H54 (cell line): Measurements from ENCODE around the gene XRCC4.

Experiments used
- DNase-seq: peaks from one replicate; pipeline ENCODE4 v3.0.0; 2011; ENCODE audit warnings: low spot score, mixed read lengths; ENCODE audit not compliant: insufficient read length
- FAIRE-seq: peaks from 3 replicates; lab custom pipeline; 2011; peaks lifted over from hg19 to GRCh38; lab: Jason Lieb, UNC
- POLR2A ChIP-seq: IDR thresholded peaks from 2 replicates; pipeline ENCODE4 v1.6.1; 2011; ENCODE audit warnings: low read depth, mild to moderate bottlenecking, low read length

XRCC4 gene

DNA sequence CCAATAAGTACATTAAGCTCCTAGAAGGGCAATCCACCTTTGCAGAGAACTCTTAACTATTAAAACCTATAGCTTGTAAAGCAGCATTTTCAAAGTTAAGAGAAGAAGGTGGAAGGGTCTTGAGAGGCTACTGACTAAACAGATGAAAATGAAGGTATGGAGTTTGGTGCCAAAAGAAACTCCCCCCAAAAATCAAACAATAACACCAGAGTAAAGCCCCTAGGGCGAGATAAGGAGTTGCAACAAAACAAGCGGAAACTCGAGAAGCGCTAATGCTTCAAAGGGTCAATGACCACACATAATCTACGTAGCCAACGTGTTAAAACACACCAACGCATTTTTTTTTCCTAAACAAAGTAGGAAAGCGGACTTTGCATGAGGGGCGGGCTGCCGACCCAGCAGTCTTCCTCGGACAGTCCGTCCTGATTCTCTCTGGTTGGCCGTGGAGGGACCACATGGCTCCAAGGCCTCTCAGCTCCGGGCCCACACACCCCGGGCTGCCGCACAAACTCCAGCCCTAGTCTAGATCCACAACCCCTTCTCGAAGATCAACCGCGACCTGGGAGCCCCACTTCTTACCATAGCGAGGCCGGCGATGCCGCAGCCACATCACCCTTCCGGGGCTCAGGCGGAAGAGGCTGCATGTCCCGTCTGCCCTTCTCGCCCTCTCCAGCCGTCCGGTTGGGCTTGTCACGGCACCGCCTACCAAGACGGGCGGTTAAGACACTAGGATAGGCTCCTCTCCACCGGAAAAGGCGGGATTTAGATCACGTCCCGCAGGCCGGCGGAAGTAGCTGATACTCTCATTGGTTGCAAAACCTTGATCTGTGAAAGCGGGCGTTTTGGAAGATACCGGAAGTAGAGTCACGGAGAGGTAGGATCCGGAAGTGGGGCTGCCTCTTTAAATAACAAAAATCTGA, at the start of gene XRCC4, which contains the start of gene TMEM167A:
TSS of gene XRCC4 (plus strand) at position 806 of the 920 bp plus-strand sequence. CDS start 27,373 bp downstream, outside the sequence.
TSS of gene TMEM167A (minus strand) at position 653 of the 920 bp plus-strand sequence. CDS start at position 582, 71 bp downstream.
- peak; percentile 96 for FAIRE-seq
- DNase-seq: peak; percentile 81
- peak; percentile 87 for TF ChIP-seq POLR2A

DNA sequence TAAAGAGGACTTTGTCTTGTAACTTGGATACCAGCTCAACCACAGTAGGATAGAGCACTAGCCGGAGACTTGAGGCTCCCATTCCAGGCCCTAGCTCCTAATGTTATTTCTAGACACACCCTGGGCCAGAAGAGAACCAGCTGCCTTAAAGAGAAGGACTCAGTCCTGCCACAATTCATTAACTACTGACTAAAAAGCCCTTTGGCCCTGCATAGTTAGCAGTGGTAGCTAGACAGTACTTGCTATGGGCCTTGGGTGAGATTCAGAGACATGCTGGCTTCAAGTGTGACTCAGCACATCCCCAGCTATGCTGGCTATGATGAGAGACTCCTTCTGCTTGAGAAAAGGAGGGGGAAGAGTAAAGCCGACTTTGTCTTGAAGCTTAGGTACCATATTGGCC, 47.4 kb upstream of the XRCC4 start:
- TF ChIP-seq POLR2A: no peak
- DNase-seq (no peak), FAIRE-seq (peak; percentile 50)

DNA sequence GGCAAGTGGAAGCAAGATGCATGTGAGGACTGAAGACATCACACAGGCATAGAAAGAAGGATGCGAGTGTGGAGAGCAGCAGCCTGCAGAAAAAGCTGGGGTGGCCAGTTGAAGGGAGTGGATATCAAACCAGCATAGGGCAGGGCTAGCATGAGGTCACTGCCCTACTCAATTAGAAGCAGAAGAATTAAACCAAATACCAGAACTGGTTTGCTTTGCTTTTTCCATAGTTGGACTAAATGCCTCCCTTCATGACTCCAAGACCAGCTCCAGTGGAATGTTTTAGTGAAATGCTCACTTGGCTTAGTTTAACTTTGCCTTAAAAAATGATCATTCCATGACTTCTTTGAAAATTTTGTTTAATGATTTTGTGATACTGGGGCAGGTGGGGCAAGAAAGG, 46.0 kb upstream of the XRCC4 start:
- no peak for DNase-seq
- no peak for TF ChIP-seq POLR2A
- no peak for FAIRE-seq

DNA sequence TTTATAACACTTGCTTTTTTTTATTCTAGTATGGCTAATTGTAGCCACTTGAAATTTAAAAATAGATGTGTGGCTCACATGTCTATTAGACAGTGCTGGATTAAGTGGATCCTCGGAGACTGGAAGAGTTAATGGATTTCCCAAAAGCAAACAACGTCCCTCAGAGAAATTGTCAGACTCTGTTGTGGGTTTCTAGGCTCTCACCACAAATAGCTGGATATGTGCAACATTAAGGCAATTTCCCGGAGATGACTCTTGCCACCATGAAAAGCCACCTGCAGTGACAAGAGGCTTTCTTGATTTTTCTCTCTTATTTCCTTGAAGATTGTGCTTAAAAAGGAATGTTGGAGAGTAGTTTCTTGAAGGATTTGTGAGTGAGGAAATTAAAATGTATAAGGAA, 43.3 kb upstream of the XRCC4 start:
- DNase-seq (no peak), FAIRE-seq (no peak)
- TF ChIP-seq POLR2A: no peak

DNA sequence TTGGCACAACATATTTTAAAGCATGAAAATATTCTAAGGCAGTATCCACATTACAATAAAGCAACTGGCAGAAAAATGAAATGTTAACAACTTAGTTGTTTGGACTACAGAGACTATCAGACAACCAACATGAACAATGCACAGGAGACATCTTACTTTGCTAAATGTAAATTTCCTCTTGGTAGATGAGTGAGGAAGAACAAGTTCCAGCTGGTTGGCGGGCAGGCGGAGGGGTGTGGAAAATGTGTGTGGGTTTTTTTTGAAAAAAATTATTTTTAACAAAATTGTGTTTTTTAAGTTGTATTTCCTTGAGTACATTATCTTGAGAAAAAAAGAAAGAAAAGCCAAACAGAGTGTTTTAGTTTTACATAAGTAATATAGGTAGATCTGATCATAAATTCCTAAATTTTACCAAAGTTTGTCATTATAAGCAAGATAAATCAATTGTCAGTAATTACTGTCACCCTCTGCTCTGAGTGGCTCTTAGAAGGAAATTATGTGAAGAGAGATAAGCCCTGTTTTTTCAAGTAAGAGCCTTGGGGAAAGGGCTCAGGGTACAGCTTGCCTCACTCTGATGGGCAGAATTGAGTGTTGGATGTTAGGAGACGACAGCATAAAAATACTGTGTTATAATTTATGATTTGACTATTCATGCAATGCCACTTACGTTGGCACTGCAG, 42.7 kb upstream of the XRCC4 start:
- no peak for FAIRE-seq
- no peak for TF ChIP-seq POLR2A
- no peak for DNase-seq

DNA sequence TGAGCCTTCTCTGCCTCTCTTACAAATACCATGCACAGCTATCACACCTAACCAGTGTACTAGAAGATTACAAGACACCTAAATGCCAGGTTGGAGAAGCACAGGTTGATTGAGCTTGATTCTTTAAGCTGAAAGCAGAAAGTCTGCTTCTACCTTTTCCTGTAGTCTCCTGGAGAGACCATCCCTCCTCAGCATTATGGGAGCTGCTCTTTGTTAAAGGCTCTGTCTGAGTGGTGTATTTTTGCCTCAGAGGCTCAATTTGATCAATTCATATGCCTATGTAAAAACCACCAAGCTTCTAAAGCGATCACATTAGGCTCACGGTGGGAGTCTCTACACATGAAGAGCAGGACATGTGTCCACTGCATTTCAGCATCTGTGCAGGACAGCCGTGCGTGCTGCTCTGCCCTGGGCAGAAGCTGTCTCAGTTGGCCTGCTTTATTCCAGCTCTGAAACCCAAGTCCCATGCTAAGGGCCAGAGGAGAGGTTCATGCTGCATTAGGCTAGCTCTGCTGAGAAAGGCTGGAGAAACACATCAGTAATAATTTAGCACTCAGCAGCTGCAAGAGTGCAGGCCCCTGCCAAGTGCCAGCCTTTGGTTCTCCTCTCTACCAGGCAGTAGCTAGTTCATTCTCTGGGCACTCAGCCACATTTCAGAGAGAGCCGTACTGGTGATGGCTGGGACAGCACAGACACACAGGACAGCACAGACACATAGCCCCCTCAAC, 41.8 kb upstream of the XRCC4 start:
- no peak for TF ChIP-seq POLR2A
- DNase-seq (no peak), FAIRE-seq (no peak)

DNA sequence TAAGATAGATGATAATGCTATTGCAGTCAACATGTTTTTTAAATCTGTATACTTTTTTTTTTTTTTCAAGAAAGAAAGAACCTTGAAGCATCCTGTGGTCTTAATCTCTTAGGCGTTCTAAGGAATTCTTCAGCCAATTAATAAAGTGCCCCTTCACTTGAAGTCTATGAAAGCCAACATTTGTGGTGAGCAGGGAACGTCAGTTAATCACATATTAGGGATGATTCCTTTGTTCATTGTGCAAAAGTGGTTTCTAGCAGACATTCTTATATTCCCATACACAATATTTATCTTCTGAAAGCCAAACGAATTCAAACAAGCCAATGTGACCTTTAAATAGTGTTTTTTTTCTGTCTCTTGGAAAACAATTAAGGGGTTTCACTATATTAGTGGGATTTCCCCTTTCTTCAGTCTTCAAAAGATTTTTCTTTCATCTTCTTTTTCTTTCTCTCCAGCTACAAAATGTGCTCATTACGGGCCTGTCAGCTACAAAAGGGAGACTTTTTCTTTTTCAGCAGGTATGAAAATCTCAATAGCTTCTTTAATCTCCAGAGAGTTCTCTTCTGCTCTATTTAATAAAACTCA, 40.3 kb upstream of the XRCC4 start:
- DNase-seq: no peak
- no peak for TF ChIP-seq POLR2A
- no peak for FAIRE-seq

DNA sequence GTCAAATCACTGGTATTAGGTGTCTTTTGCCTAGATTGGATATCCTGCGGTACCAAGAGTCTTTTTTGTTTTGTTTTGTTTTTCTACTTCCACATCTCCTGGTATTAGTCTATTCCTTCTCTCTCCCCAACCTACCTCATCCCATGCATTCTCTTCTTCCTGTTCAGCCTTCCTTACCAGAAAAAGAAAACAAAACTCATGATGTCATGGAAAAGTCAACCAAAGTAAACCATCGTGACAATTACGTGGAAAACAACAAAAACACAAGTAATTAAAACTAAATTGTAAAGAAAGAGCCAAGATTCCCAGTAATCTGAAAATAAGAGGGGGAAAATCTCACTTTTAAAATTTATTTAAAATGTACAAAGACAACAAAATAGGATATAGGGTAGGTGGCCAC, 38.4 kb upstream of the XRCC4 start:
- no peak for TF ChIP-seq POLR2A
- FAIRE-seq (no peak), DNase-seq (no peak)

DNA sequence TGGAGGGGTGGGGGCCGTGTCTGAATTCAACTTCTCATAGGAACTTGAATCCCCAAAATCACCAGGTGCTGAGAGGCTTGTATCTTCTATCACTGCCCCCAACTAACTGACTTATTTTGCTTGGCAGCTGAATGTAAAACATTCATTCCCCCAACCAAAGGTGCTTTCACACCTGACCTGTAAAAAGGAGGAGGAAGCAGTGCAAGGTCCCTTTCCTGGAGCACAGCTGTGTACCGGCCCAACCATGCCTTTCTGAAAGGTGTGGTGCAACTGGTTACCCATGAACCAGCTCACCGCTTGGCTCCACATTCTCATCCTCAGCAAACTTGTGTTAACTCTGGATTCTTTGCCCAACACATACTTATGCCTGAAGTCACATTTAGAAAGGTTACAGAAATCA, 34.8 kb upstream of the XRCC4 start:
- no peak for TF ChIP-seq POLR2A
- no peak for DNase-seq
- FAIRE-seq: no peak

DNA sequence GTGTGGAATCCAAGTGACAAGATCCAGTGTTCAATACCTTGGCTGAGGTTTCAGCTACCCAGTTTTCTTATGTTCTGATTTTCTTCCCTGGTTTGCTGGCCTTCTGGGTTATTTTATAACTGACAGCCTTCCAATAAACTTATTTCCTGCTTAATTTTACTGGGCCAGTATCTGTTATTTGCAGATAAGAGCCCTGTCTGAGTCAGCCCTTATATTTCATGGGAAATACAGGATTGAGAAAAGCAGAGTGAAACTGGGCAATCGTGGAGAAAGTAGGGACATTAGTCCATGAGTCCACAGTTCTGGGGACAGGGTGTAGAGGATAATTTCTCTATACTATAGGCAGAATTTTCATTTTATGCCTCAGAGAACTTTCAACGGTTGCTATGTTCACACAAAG, 32.4 kb upstream of the XRCC4 start:
- no peak for TF ChIP-seq POLR2A
- FAIRE-seq: no peak

DNA sequence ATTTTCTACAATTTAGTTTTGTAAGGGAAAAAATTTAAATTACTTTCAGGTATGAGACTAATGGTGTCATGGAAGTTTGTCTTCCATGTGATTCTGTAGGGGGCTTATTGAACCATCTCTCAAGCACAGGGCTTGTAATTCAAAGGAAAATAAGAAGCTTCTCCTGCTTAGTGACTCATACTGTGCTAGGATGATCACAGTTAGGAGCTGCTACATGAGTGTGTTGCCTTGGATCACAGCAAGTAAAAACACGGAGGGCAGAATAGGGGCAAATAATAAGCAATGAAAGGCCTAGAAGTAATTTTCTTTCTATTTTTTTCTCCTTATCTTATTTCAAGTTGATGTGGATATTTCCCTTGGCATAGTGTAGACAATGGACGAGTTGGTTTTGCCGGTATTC, 29.1 kb upstream of the XRCC4 start:
- peak; percentile 43 for FAIRE-seq
- DNase-seq: no peak
- no peak for TF ChIP-seq POLR2A

More for the DNA sequence above, 32.4 kb upstream of the XRCC4 start:
- DNase-seq: no peak

DNA sequence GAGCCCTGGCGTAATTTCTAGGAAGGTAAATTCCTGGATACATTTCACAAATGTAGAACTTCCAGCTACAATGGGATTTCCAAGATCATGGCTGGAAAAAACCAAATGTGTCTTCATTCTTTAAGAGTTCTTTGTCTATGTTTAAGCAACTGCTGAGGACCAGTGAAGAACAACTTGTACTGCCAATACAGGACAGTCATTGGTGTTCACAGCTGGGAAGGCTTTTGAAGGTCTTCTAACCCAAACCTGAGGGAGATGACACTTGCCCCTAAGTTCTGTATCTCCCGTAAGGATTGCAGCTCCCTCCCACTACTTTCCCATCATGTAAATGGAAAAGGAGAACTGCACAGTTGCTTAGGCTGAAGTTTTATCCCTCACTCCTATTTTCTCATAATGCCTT, 28.5 kb upstream of the XRCC4 start:
- TF ChIP-seq POLR2A: no peak
- no peak for FAIRE-seq
- no peak for DNase-seq

DNA sequence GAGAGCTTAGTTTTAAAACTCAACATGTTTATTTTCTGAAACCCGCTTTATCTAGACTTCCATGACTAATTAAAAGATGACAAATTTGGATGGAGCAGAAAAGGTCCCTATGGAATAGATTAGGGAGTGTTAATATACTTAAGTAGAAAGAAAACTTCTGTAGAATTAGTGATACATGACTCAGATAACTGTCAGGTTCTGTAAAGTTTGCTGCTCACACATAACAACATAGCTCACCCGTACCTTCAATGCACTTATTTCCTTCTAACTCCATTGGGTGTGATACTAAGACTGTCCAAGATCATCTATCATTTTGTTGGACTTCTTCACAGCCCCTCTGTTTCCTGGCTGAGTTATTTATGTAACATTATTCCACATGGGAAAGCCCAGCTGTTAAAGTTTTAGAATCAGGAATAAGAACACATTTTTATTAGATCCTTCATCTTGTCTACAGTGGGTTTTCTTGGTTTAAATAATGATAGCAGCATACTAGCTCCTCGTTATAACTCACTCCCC, 27.9 kb upstream of the XRCC4 start:
- DNase-seq (no peak), FAIRE-seq (peak; percentile 48)
- no peak for TF ChIP-seq POLR2A
